B cell (primary cell): ENCODE measurements around the gene CACNA1G.

Source experiments
- CTCF ChIP-seq: fragments of 200-600 bp; IDR thresholded peaks from one replicate; pipeline ENCODE4 v1.8.0; 2022; ENCODE audit warnings: antibody characterized with exemption, mild to moderate bottlenecking
- EZH2 ChIP-seq: IDR thresholded peaks from 2 replicates; pipeline ENCODE4 v1.6.1; 2012; ENCODE audit warnings: borderline replicate concordance, low read depth, mild to moderate bottlenecking, moderate library complexity, low read length; ENCODE audit not compliant: insufficient read depth, poor library complexity, severe bottlenecking

DNA sequence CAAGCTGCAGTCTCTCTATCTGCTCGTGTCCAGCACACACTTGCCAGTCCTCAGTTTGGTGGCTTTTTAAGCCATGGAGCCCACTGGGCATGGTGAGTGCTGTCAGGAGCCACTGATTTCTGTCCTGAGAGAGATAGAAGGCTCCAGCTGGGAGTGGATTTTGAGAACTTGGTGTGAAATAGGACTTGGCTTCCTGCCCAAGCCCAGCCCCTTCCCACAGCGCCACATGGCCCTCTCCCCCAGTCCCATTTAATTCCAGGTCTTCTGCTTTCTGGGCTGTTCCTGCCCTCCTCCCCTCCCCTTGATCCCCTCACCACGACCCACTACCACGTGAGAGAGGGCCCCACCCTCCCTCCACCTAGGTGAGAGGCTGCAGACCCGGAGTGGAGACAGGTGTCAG is 59.7 kb downstream of the CACNA1G start:
- no peak for TF ChIP-seq CTCF
- no peak for TF ChIP-seq EZH2
